C4-2B (cell line): ENCODE measurements around the gene FCER2.

Source experiments
- H3K27ac ChIP-seq: fragments of 450-650 bp; 2 replicates; pipeline ENCODE4 v1.5.1; 2017
- ZFX ChIP-seq: fragments of 450-650 bp; IDR thresholded peaks from 2 replicates; pipeline ENCODE4 v1.6.1; 2017
- TF ChIP-seq, protein P1 (sequence below): fragments of 450-650 bp; conservative IDR thresholded peaks from 2 replicates; pipeline ENCODE4 v1.5.1; 2017; ENCODE audit warnings: mild to moderate bottlenecking

FCER2 gene

DNA sequence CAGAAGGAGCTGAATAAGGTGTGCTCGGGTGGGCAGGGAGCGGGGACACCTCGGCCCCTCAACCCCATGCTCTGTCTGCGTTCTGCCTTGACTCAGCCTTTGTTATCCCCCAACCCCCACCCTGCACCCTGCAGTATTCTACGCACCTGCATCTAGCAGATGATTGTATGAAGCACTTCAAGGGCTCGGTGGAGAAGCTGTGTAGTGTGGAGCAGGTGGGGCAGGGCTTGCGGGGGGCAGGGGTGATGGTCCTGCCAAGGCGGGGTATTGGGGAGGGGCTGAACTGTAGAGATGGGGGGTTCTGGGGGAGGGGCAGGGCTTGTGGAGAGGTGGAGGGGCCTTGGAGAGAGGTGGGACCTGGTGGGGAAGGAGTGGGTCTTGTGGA lies 58.9 kb downstream of the FCER2 start:
- H3K27ac ChIP-seq: no peak overlapping the region
- TF ChIP-seq, protein P1, sequence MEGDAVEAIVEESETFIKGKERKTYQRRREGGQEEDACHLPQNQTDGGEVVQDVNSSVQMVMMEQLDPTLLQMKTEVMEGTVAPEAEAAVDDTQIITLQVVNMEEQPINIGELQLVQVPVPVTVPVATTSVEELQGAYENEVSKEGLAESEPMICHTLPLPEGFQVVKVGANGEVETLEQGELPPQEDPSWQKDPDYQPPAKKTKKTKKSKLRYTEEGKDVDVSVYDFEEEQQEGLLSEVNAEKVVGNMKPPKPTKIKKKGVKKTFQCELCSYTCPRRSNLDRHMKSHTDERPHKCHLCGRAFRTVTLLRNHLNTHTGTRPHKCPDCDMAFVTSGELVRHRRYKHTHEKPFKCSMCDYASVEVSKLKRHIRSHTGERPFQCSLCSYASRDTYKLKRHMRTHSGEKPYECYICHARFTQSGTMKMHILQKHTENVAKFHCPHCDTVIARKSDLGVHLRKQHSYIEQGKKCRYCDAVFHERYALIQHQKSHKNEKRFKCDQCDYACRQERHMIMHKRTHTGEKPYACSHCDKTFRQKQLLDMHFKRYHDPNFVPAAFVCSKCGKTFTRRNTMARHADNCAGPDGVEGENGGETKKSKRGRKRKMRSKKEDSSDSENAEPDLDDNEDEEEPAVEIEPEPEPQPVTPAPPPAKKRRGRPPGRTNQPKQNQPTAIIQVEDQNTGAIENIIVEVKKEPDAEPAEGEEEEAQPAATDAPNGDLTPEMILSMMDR: no peak

DNA sequence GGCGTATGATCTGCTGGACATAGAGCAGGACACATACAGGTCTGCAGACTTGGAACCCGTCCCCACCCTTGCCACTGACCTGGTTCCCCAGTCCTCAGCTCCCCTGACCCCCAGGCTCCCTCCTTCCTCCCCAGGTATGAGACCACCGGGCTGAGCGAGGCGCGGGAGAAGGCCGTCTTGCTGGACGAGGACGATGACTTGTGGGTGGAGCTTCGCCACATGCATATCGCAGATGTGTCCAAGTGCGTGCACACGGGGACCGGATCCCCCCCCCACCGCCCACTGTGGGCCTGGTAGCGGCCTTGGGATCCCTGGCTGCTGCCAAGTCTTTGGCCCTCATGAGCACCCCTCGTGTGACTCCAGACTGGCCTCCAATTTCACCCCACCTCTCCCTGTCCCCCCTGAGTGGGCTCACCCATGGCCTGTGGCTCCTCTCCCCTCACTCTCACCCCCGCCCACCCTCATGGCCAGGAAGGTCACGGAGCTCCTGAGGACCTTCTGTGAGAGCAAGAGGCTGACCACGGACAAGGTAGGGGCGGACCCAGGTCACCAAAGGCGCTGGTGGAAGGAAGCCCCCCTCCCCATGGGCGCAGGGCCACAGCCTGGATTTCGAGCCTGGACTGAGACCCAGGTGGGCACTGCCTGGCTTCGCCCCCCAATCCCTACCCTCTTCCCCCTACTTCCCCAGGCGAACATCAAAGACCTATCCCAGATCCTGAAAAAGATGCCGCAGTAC lies 59.5 kb downstream of the FCER2 start:
- no peak overlapping the region for H3K27ac ChIP-seq
- no peak for TF ChIP-seq ZFX
- TF ChIP-seq, protein P1: no peak

DNA sequence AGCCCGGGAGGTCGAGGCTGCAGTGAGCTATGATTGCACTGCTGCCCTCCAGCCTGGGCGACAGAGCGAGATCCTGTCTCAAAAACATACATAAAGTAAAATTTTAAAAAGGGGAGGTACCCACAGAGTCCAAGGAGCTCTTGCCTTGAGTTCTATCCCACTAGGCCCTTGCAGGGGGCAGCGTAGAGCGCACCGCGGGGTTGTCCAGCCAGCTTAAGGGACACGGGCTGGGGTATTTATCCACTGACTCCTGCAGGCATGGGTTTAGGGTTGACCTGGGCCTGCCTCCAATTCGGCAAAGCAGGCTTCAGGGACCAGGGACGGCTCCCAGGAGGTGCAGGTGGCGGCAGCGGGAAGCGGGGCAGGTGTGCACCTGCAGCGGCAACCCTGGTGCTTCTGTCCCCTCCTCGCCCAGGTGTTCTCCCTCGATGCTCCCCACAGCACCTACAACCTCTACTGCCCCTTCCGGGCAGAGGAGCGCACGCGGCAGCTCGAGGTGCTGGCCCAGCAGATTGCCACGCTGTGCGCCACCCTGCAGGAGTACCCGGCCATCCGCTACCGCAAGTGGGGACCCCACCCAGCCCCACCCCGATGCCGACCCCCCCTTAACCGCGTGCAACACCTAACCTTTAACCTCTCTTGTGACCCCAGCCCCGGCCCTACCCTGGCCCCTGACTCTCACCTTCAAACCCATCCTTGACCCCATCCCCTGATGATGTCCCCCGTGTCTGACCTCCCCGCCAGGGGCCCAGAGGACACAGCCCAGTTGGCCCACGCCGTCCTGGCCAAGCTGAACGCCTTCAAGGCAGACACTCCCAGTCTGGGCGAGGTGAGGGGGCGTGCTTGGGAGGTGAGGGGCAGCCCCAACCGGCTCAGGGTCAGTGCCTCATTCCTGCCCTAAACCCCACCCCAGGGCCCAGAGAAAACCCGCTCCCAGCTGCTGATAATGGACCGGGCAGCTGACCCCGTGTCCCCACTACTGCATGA lies 60.3 kb downstream of the FCER2 start:
- no peak overlapping the region for H3K27ac ChIP-seq
- TF ChIP-seq, protein P1: no peak
- TF ChIP-seq ZFX: no peak

DNA sequence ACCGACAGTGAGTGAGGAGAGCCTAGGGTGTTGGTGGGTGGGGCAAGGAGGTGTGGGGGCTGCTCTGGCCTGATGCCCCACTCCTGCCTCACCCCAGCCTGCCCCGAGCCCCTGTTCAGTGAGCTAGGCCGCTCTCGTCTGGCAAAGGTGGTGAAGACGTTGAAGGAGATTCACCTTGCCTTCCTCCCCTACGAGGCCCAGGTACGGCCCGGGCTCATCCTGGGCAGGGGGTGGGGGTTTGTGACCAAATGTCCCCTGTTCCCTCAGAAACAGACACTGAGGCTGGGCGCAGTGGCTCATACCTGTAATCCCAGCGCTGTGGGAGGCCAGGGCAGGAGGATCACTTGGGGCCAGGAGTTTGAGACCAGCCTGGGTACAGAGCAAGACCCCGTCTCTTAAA lies 61.1 kb downstream of the FCER2 start:
- TF ChIP-seq ZFX: no peak
- TF ChIP-seq, protein P1: no peak

DNA sequence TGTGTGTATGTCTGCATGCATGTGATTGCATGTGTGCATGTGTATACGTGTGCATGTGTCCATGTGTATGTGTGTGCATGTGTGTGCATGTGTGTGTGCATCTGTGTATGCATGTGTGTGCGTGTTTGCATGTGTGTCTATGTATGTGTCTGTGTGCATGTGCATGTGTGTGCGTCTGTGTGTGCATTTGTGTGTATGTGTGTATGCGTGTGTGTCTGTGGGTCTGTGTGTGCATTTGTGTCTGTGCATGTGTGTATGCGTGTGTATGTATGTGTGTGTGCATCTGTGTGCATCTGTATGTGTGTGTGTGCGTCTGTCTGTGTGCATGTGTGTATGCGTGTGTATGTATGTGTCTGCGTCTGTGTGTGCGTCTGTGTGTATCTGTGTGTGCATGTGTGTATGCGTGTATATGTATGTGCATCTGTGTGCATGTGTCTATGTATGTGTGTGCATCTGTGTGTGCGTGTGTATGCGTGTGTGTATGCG lies 62.0 kb downstream of the FCER2 start:
- H3K27ac ChIP-seq: no peak overlapping the region
- no peak for TF ChIP-seq ZFX
- TF ChIP-seq, protein P1: no peak

More for the DNA sequence above, 61.1 kb downstream of the FCER2 start:
- H3K27ac ChIP-seq: no peak overlapping the region

DNA sequence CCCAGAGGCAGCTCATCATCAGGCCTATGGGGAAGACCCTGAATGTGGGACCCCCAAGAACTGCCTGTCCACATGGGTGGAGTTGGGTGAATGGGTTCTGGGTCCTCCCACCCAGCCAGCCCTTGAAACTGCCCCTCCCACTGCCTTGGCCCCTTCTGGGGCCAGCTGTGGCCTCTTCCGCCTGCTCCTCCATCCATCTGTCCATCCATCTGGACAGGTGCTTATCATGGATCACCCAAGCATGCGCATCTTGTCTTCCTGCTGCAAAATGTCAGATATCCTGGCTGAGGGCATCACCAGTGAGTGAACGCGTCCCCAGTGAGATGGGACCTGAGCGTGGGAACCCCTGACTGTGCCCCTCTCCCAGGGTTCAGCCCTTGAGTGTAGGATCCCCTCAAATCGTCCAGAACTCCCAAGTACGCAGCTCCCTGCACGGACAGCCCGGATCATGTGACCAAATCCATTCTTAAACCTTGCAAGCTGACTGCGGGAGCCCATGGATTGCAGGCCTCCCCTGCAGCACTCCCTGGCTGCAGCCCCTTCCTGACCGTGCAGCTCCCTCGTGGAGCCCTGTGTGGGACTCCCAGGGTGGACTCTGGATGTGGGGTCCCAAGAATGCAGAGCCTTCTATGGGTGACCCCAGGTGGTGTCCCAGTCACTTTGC lies 63.0 kb downstream of the FCER2 start:
- TF ChIP-seq ZFX: no peak
- TF ChIP-seq, protein P1: no peak
- H3K27ac ChIP-seq: no peak overlapping the region
